MM.1S (cell line): ENCODE data around the gene MTCL1.

Experiments
- EZH2phosphoT487 ChIP-seq: fragments of 300-600 bp; sonication (generic); IDR thresholded peaks from 2 replicates; pipeline ENCODE4 v1.6.1; 2018; ENCODE audit warnings: antibody characterized with exemption, low read length
- TF ChIP-seq, protein P1 (sequence below): fragments of 300-600 bp; sonication (generic); IDR thresholded peaks from 2 replicates; pipeline ENCODE4 v1.5.1; 2016; ENCODE audit warnings: antibody characterized with exemption, low read length, mixed read lengths

DNA sequence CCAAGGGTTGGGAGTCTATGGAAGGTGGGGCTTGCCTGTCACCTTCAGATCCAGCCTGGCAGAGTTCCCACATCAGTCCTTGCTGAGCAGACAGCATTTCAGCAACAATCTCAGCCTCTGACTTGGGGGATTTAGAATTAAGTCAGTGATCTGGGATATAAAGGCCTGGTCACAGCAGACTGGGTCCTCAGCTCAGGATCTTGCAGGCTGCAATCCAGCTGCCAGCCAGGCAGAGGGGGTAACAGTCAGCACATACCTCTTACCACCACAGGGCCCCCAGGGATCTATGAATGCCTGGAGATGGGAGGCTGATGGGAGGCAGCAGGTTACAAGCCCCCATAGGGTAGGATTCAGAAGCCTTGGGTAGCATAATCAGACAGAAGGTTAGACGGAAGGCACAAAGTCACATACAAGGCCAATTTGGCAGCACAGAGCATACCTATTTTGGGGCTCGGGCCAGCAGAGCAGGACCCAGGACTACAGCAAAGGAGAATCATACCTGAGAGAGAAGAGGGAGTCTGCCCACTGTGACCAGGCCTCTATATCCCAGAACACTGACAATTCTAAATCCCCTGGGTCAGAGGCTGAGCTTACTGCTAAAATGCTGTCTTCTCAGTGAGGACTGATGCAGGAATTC is 163.5 kb downstream of the MTCL1 start:
- TF ChIP-seq, protein P1, sequence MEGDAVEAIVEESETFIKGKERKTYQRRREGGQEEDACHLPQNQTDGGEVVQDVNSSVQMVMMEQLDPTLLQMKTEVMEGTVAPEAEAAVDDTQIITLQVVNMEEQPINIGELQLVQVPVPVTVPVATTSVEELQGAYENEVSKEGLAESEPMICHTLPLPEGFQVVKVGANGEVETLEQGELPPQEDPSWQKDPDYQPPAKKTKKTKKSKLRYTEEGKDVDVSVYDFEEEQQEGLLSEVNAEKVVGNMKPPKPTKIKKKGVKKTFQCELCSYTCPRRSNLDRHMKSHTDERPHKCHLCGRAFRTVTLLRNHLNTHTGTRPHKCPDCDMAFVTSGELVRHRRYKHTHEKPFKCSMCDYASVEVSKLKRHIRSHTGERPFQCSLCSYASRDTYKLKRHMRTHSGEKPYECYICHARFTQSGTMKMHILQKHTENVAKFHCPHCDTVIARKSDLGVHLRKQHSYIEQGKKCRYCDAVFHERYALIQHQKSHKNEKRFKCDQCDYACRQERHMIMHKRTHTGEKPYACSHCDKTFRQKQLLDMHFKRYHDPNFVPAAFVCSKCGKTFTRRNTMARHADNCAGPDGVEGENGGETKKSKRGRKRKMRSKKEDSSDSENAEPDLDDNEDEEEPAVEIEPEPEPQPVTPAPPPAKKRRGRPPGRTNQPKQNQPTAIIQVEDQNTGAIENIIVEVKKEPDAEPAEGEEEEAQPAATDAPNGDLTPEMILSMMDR: no peak
- no peak for TF ChIP-seq EZH2phosphoT487
